H9 (cell line): ENCODE results near the gene PGAP6. TPM values are rescaled to one million over a fixed set of nuclear protein-coding genes. Genes with fewer than 3 reads are reported as not detected.

ENCODE experiments used
- DNase-seq: peaks from one replicate; pipeline ENCODE4 v3.0.0-alpha.2; 2017
- H2AFZ ChIP-seq: one replicate; pipeline ENCODE4 v1.6.1; 2013; ENCODE audit warnings: mild to moderate bottlenecking, low read length, control low read depth, moderate library complexity
- H2AK5ac ChIP-seq: 2 replicates; pipeline ENCODE4 v1.6.1; 2013; ENCODE audit warnings: low read length, control low read depth, mixed read lengths; ENCODE audit not compliant: insufficient read length
- H2BK120ac ChIP-seq: one replicate; pipeline ENCODE4 v1.6.1; 2013; ENCODE audit warnings: low read depth, mild to moderate bottlenecking, low read length, control low read depth, inconsistent platforms; ENCODE audit not compliant: poor library complexity, severe bottlenecking
- H2BK12ac ChIP-seq: 2 replicates; pipeline ENCODE4 v1.6.1; 2013; ENCODE audit warnings: low read length, control low read depth, mixed read lengths, low read depth; ENCODE audit not compliant: insufficient read length
- H2BK15ac ChIP-seq: 2 replicates; pipeline ENCODE4 v1.6.1; 2013; ENCODE audit warnings: low read depth, low read length, control low read depth
- H2BK20ac ChIP-seq: one replicate; pipeline ENCODE4 v1.6.1; 2013; ENCODE audit warnings: low read depth, mild to moderate bottlenecking, low read length, control low read depth, inconsistent platforms; ENCODE audit not compliant: poor library complexity, severe bottlenecking
- H2BK5ac ChIP-seq: 2 replicates; pipeline ENCODE4 v1.6.1; 2013; ENCODE audit warnings: low read length, control low read depth, mixed read lengths; ENCODE audit not compliant: insufficient read length
- H3K14ac ChIP-seq: 2 replicates; pipeline ENCODE4 v1.6.1; 2013; ENCODE audit warnings: low read length, control low read depth; ENCODE audit not compliant: insufficient read depth
- H3K18ac ChIP-seq: 2 replicates; pipeline ENCODE4 v1.6.1; 2013; ENCODE audit warnings: low read depth, mild to moderate bottlenecking, mixed read lengths, low read length, control low read depth; ENCODE audit not compliant: insufficient read length
- H3K23ac ChIP-seq: 2 replicates; pipeline ENCODE4 v1.6.1; 2013; ENCODE audit warnings: low read length, control low read depth, mixed read lengths, low read depth; ENCODE audit not compliant: insufficient read length
- H3K23me2 ChIP-seq: 2 replicates; pipeline ENCODE4 v1.6.1; 2013; ENCODE audit warnings: low read depth, mild to moderate bottlenecking, mixed read lengths, low read length, control low read depth; ENCODE audit not compliant: insufficient read length, poor library complexity, severe bottlenecking
- H3K27ac ChIP-seq: 2 replicates; pipeline ENCODE4 v1.5.1; 2013; ENCODE audit warnings: low read length, control low read depth, mixed read lengths, low read depth; ENCODE audit not compliant: insufficient read length
- H3K27me3 ChIP-seq: 2 replicates; pipeline ENCODE4 v1.6.1; 2013; ENCODE audit warnings: low read length, control low read depth, inconsistent platforms; ENCODE audit not compliant: insufficient read depth
- H3K4ac ChIP-seq: 2 replicates; pipeline ENCODE4 v1.6.1; 2013; ENCODE audit warnings: low read depth, mild to moderate bottlenecking, control low read depth, inconsistent platforms, low read length, moderate library complexity
- H3K4me1 ChIP-seq: 2 replicates; pipeline ENCODE4 v1.6.1; 2013; ENCODE audit warnings: low read length, control low read depth, inconsistent platforms; ENCODE audit not compliant: insufficient read depth
- H3K4me2 ChIP-seq: 2 replicates; pipeline ENCODE4 v1.6.1; 2013; ENCODE audit warnings: low read length, control low read depth, mixed read lengths; ENCODE audit not compliant: insufficient read length, insufficient read depth
- H3K56ac ChIP-seq: 2 replicates; pipeline ENCODE4 v1.6.1; 2013; ENCODE audit warnings: low read depth, mild to moderate bottlenecking, mixed read lengths, low read length, control low read depth; ENCODE audit not compliant: insufficient read length
- H3K79me1 ChIP-seq: 2 replicates; pipeline ENCODE4 v1.6.1; 2013; ENCODE audit warnings: low read depth, mild to moderate bottlenecking, moderate library complexity, low read length, control low read depth, inconsistent platforms; ENCODE audit not compliant: insufficient read depth, poor library complexity, severe bottlenecking
- H3K79me2 ChIP-seq: 2 replicates; pipeline ENCODE4 v1.6.1; 2013; ENCODE audit warnings: low read length, control low read depth, inconsistent platforms; ENCODE audit not compliant: insufficient read depth
- H3K9ac ChIP-seq: 2 replicates; pipeline ENCODE4 v1.6.1; 2013; ENCODE audit warnings: low read length, control low read depth, mixed read lengths; ENCODE audit not compliant: insufficient read length; ENCODE audit errors: extremely low read depth
- H3K9me3 ChIP-seq: one replicate; pipeline ENCODE4 v1.6.1; 2013; ENCODE audit warnings: low read depth, low read length, inconsistent platforms; ENCODE audit not compliant: control insufficient read depth
- H3T11ph ChIP-seq: one replicate; pipeline ENCODE4 v1.6.1; 2013; ENCODE audit warnings: mild to moderate bottlenecking, low read length, control low read depth, inconsistent platforms
- H4K20me1 ChIP-seq: one replicate; pipeline ENCODE4 v1.6.1; 2013; ENCODE audit not compliant: control insufficient read depth, insufficient read length, insufficient read depth
- H4K5ac ChIP-seq: 2 replicates; pipeline ENCODE4 v1.6.1; 2013; ENCODE audit warnings: low read depth, mild to moderate bottlenecking, mixed read lengths, low read length, control low read depth; ENCODE audit not compliant: insufficient read length
- H4K8ac ChIP-seq: replicated peaks from 2 replicates; pipeline ENCODE4 v1.6.1; 2013; ENCODE audit warnings: low read length, control low read depth, mixed read lengths, low read depth; ENCODE audit not compliant: insufficient read length
- H4K91ac ChIP-seq: 2 replicates; pipeline ENCODE4 v1.6.1; 2013; ENCODE audit warnings: low read depth, mild to moderate bottlenecking, moderate library complexity, mixed read lengths, low read length, control low read depth; ENCODE audit not compliant: insufficient read length
- H3K27ac Mint-ChIP-seq, 3 experiments: 2 replicates in 2 of 3; 3 replicates in 1 of 3; pipeline ENCODE4 v1.8.0; 2020 to 2021; ENCODE audit warnings: mixed read lengths in 3 of 3, mild to moderate bottlenecking in 1 of 3, moderate library complexity in 1 of 3
- H3K27me3 Mint-ChIP-seq: 2 replicates; pipeline ENCODE4 v1.8.0; 2021; ENCODE audit warnings: low read depth, mild to moderate bottlenecking, moderate library complexity, mixed read lengths
- H3K36me3 Mint-ChIP-seq, 3 experiments: 2 replicates in 2 of 3; 3 replicates in 1 of 3; pipeline ENCODE4 v1.8.0; 2020 to 2021; ENCODE audit warnings: low read depth in 3 of 3, mixed read lengths in 3 of 3; ENCODE audit not compliant: insufficient read depth in 1 of 3
- H3K4me1 Mint-ChIP-seq, 2 experiments: 2 replicates each; pipeline ENCODE4 v1.8.0; 2020; ENCODE audit warnings: mixed read lengths in 2 of 2
- H3K4me3 Mint-ChIP-seq, 2 experiments: 2 replicates in 1 of 2; 3 replicates in 1 of 2; pipeline ENCODE4 v1.8.0; 2020 to 2021; ENCODE audit warnings: mild to moderate bottlenecking in 2 of 2, mixed read lengths in 2 of 2, moderate library complexity in 1 of 2
- H3K9me3 Mint-ChIP-seq, 2 experiments: 2 replicates in 1 of 2; 3 replicates in 1 of 2; pipeline ENCODE4 v1.8.0; 2020; ENCODE audit warnings: mild to moderate bottlenecking in 2 of 2, mixed read lengths in 2 of 2, moderate library complexity in 1 of 2
- CTCF ChIP-seq: fragments of 200-600 bp; sonication (generic); conservative IDR thresholded peaks from 3 replicates; pipeline ENCODE4 v1.8.0; 2021; ENCODE audit warnings: antibody characterized with exemption, mild to moderate bottlenecking
- WGBS: extraction: QIAGEN DNeasy Blood & Tissue Kit; methylation state at CpG from one replicate; pipeline ENCODE4 v1.1.7; 2013; ENCODE audit warnings: missing lambda C conversion rate, low lambda C conversion rate, mixed read lengths; ENCODE audit not compliant: insufficient read length; ENCODE audit errors: extremely low coverage; 5-methylcytosine and 5-hydroxymethylcytosine counted together
- total RNA-seq: library from RNA; stranded (reverse); gene quantifications from 2 replicates; pipeline ENCODE4 v1.2.1, GENCODE V29; 2021

PGAP6 gene
- total RNA-seq, 1 experiment from 2014 or later: 111 TPM

- H3K23me2 ChIP-seq: peaks cover 4% of the 10 kb centered on the region
- H4K8ac ChIP-seq: no peak overlapping the region
- H3K27ac ChIP-seq: no peak overlapping the region
- H3K56ac ChIP-seq: no peak overlapping the region
- no peak overlapping the region for H4K91ac ChIP-seq
- H3T11ph ChIP-seq: no peak overlapping the region
- H3K18ac ChIP-seq: no peak overlapping the region
- H3K4me1 ChIP-seq: no peaks in the 10 kb centered on the region
- TF ChIP-seq CTCF: no peak
- no peak overlapping the region for H2BK12ac ChIP-seq
- no peaks in the 10 kb centered on the region for H3K27me3 ChIP-seq
- H3K9ac ChIP-seq: no peak overlapping the region
- H2AFZ ChIP-seq: no peak overlapping the region
- no peaks in the 10 kb centered on the region for H3K79me1 ChIP-seq
- no peak overlapping the region for H3K14ac ChIP-seq
- no peak overlapping the region for H2BK5ac ChIP-seq
- no peaks in the 10 kb centered on the region for H3K27me3 Mint-ChIP-seq
- no peaks in the 10 kb centered on the region for H4K20me1 ChIP-seq
- no peak overlapping the region for H3K4me2 ChIP-seq
- H2BK15ac ChIP-seq: no peak overlapping the region
- peaks cover 7 to 21% of the 10 kb centered on the region in 2 experiments for H3K4me1 Mint-ChIP-seq
- H3K79me2 ChIP-seq: no peaks in the 10 kb centered on the region; the same call in 1 of the 2 replicates
- H4K5ac ChIP-seq: no peak overlapping the region
- no peak overlapping the region for H2BK20ac ChIP-seq
- peaks cover 5 to 47% (median 20%) of the 10 kb centered on the region in 3 experiments for H3K36me3 Mint-ChIP-seq
- no peak overlapping the region for H2AK5ac ChIP-seq
- H3K23ac ChIP-seq: no peak overlapping the region
- no peak overlapping the region for H3K4ac ChIP-seq
- no CpG with 5 or more reads among the region's 44 CpGs for WGBS
- H3K9me3 Mint-ChIP-seq: no peaks in the 10 kb centered on the region
- no peak overlapping the region for H2BK120ac ChIP-seq
- no peak overlapping the region for H3K4me3 Mint-ChIP-seq
- H3K9me3 ChIP-seq: no peaks in the 10 kb centered on the region
- no peak for DNase-seq
- H3K27ac Mint-ChIP-seq: no peak overlapping the region; a peak in 1 of 7 replicates
Measured at GRCh38 chr16:375927-376816, 5.6 kb downstream of the PGAP6 start.
